SJCRH30 (cell line): Measurements from ENCODE around the gene SCRN2. TPM values are rescaled to one million over a fixed set of nuclear protein-coding genes. Genes with fewer than 3 reads are reported as not detected.

Source experiments
- DNase-seq, 2 experiments: peaks; one replicate each; pipeline ENCODE4 v3.0.0-alpha.2; 2015 to 2020
- H3K27ac ChIP-seq: fragments of 250-450 bp; sonication (Bioruptor Pico); 2 replicates; pipeline ENCODE4 v1.5.1; 2020; ENCODE audit warnings: mild to moderate bottlenecking, moderate library complexity
- H3K27me3 ChIP-seq: fragments of 250-450 bp; sonication (Bioruptor Pico); 2 replicates; pipeline ENCODE4 v1.5.1; 2020; ENCODE audit warnings: mild to moderate bottlenecking, moderate library complexity
- H3K36me3 ChIP-seq: fragments of 250-450 bp; sonication (Bioruptor Pico); 2 replicates; pipeline ENCODE4 v1.5.1; 2020; ENCODE audit warnings: mild to moderate bottlenecking, moderate library complexity
- H3K4me1 ChIP-seq: fragments of 250-450 bp; sonication (Bioruptor Pico); 2 replicates; pipeline ENCODE4 v1.5.1; 2020; ENCODE audit warnings: mild to moderate bottlenecking, moderate library complexity
- H3K4me3 ChIP-seq: fragments of 250-450 bp; sonication (Bioruptor Pico); 2 replicates; pipeline ENCODE4 v1.5.1; 2020; ENCODE audit warnings: mild to moderate bottlenecking, moderate library complexity
- H3K9me3 ChIP-seq: fragments of 250-450 bp; sonication (Bioruptor Pico); replicated peaks from 2 replicates; pipeline ENCODE4 v1.5.1; 2020; ENCODE audit warnings: mild to moderate bottlenecking, moderate library complexity
- total RNA-seq: library from RNA; depleted of rRNA; stranded (reverse); fragments of >200 nt; shearing (Covaris generic); gene quantifications from 2 replicates; pipeline ENCODE4 v1.2.3, GENCODE V29; 2014

SCRN2 gene
- total RNA-seq, 1 experiment from 2014 or later, result 12.9 TPM

- Histone ChIP-seq H3K4me3 (no peak overlapping the region), H3K4me1 (no peaks in the 10 kb centered on the region; the same call in 1 of the 2 replicates), H3K36me3 (no peaks in the 10 kb centered on the region), H3K9me3 (no peaks in the 10 kb centered on the region), H3K27ac (no peak overlapping the region), H3K27me3 (peaks cover 49% of the 10 kb centered on the region)
- DNase-seq, result no peak
These were observed 16.7 kb upstream of the SCRN2 start for GRCh38 chr17:47857551-47858455.

- Histone ChIP-seq H3K27ac (no peak overlapping the region), H3K4me3 (no peak overlapping the region), H3K9me3 (no peaks in the 10 kb centered on the region), H3K4me1 (no peaks in the 10 kb centered on the region), H3K27me3 (peaks cover 57% of the 10 kb centered on the region), H3K36me3 (no peaks in the 10 kb centered on the region)
- no peak for DNase-seq
These were observed 15.8 kb upstream of the SCRN2 start for GRCh38 chr17:47856830-47857229.

- Histone ChIP-seq H3K36me3 (no peaks in the 10 kb centered on the region), H3K27ac (no peak overlapping the region), H3K4me1 (no peaks in the 10 kb centered on the region), H3K27me3 (peaks cover 61% of the 10 kb centered on the region), H3K4me3 (no peak overlapping the region), H3K9me3 (no peaks in the 10 kb centered on the region)
- DNase-seq, result no peak
These were observed 14.7 kb upstream of the SCRN2 start for GRCh38 chr17:47855737-47856136.

- no peaks in the 10 kb centered on the region for H3K9me3 ChIP-seq
- no peak overlapping the region for H3K27ac ChIP-seq
- no peaks in the 10 kb centered on the region for H3K36me3 ChIP-seq
- H3K4me1 ChIP-seq, result no peaks in the 10 kb centered on the region
- peaks cover 72% of the 10 kb centered on the region for H3K27me3 ChIP-seq
- no peak for DNase-seq
- H3K4me3 ChIP-seq, result no peak overlapping the region
These were observed 12.5 kb upstream of the SCRN2 start for GRCh38 chr17:47853616-47854015.

GRCh38 chr17:47852113-47852949, 11.3 kb upstream of the SCRN2 start:
- no peak for DNase-seq

GRCh38 chr17:47851764-47852112, 10.7 kb upstream of the SCRN2 start:
- DNase-seq, result no peak
- H3K9me3 ChIP-seq, result no peaks in the 10 kb centered on the region
- H3K4me1 ChIP-seq, result no peaks in the 10 kb centered on the region
- H3K36me3 ChIP-seq, result no peaks in the 10 kb centered on the region
- H3K27me3 ChIP-seq, result peaks cover 80% of the 10 kb centered on the region
- no peak overlapping the region for H3K4me3 ChIP-seq
- no peak overlapping the region for H3K27ac ChIP-seq

More at GRCh38 chr17:47852113-47852949, 11.3 kb upstream of the SCRN2 start:
- no peaks in the 10 kb centered on the region for H3K4me1 ChIP-seq
- H3K9me3 ChIP-seq, result no peaks in the 10 kb centered on the region
- H3K4me3 ChIP-seq, result no peak overlapping the region
- no peak overlapping the region for H3K27ac ChIP-seq
- no peaks in the 10 kb centered on the region for H3K36me3 ChIP-seq
- peaks cover 78% of the 10 kb centered on the region for H3K27me3 ChIP-seq

- DNase-seq, result peak; percentile 45 to 58
- no peak within 1 kb of the TSS for H3K27ac ChIP-seq
- H3K27me3 ChIP-seq, result peaks cover 81% of the 10 kb centered on the region
- no peaks in the 10 kb centered on the region for H3K36me3 ChIP-seq
- no peaks in the 10 kb centered on the region for H3K9me3 ChIP-seq
- no peaks in the 10 kb centered on the region for H3K4me1 ChIP-seq
- H3K4me3 ChIP-seq, result peak within 1 kb of the TSS; percentile 3; the same call in 1 of the 2 replicates
These were observed 9.9 kb upstream of the SCRN2 start, which contains the start of gene SP6 for GRCh38 chr17:47850692-47851573. Gene SP6 (minus strand): TSS chr17:47851163. CDS start chr17:47848429, 2,734 bp downstream.

- Histone ChIP-seq H3K4me3 (no peak overlapping the region), H3K27ac (no peak overlapping the region), H3K36me3 (no peaks in the 10 kb centered on the region), H3K27me3 (peaks cover 81% of the 10 kb centered on the region), H3K9me3 (no peaks in the 10 kb centered on the region), H3K4me1 (no peaks in the 10 kb centered on the region)
- no peak for DNase-seq
These were observed 9.3 kb upstream of the SCRN2 start for GRCh38 chr17:47850373-47850691.

GRCh38 chr17:47848198-47848513, 7.1 kb upstream of the SCRN2 start:
- no peak for DNase-seq
- peaks cover 4% of the 10 kb centered on the region; the same call in 1 of the 2 replicates for H3K4me1 ChIP-seq
- H3K9me3 ChIP-seq, result no peaks in the 10 kb centered on the region
- peaks cover 74% of the 10 kb centered on the region for H3K27me3 ChIP-seq
- no peaks in the 10 kb centered on the region for H3K36me3 ChIP-seq
- H3K4me3 ChIP-seq, result no peak overlapping the region
- H3K27ac ChIP-seq, result no peak overlapping the region

GRCh38 chr17:47847341-47848197, 6.5 kb upstream of the SCRN2 start:
- H3K9me3 ChIP-seq, result no peaks in the 10 kb centered on the region
- DNase-seq, result no peak
- peaks cover 68% of the 10 kb centered on the region for H3K27me3 ChIP-seq
- H3K27ac ChIP-seq, result no peak overlapping the region
- no peaks in the 10 kb centered on the region for H3K36me3 ChIP-seq
- H3K4me1 ChIP-seq, result peaks cover 4% of the 10 kb centered on the region; the same call in 1 of the 2 replicates
- H3K4me3 ChIP-seq, result no peak overlapping the region

GRCh38 chr17:47846716-47847340, 5.8 kb upstream of the SCRN2 start:
- no peaks in the 10 kb centered on the region for H3K36me3 ChIP-seq
- H3K27ac ChIP-seq, result no peak overlapping the region
- H3K4me3 ChIP-seq, result no peak overlapping the region
- peaks cover 8% of the 10 kb centered on the region for H3K4me1 ChIP-seq
- peaks cover 63% of the 10 kb centered on the region for H3K27me3 ChIP-seq
- DNase-seq, result no peak
- no peaks in the 10 kb centered on the region for H3K9me3 ChIP-seq

- H3K27ac ChIP-seq, result no peak overlapping the region
- H3K27me3 ChIP-seq, result peaks cover 58% of the 10 kb centered on the region
- H3K4me1 ChIP-seq, result peaks cover 12% of the 10 kb centered on the region
- H3K36me3 ChIP-seq, result no peaks in the 10 kb centered on the region
- H3K4me3 ChIP-seq, result no peak overlapping the region
- DNase-seq, result no peak
- H3K9me3 ChIP-seq, result no peaks in the 10 kb centered on the region
These were observed 4.6 kb upstream of the SCRN2 start for GRCh38 chr17:47845716-47846075.

- H3K4me1 ChIP-seq, result peaks cover 12% of the 10 kb centered on the region
- H3K9me3 ChIP-seq, result no peaks in the 10 kb centered on the region
- no peaks in the 10 kb centered on the region for H3K36me3 ChIP-seq
- peaks cover 52% of the 10 kb centered on the region for H3K27me3 ChIP-seq
- no peak overlapping the region for H3K4me3 ChIP-seq
- no peak overlapping the region for H3K27ac ChIP-seq
- no peak for DNase-seq
These were observed 4.0 kb upstream of the SCRN2 start for GRCh38 chr17:47844814-47845715.
